MM.1S (cell line): ENCODE results near the gene RPL35.

Source experiments
- EZH2 ChIP-seq: fragments of 300-600 bp; sonication (generic); optimal IDR thresholded peaks from 2 replicates; pipeline ENCODE3; 2017; ENCODE audit warnings: low read depth, mild to moderate bottlenecking, antibody characterized with exemption, low read length, mixed read lengths
- EZH2phosphoT487 ChIP-seq: fragments of 300-600 bp; sonication (generic); IDR thresholded peaks from 2 replicates; pipeline ENCODE4 v1.6.1; 2018; ENCODE audit warnings: antibody characterized with exemption, low read length
- TF ChIP-seq, protein P1 (sequence below): fragments of 300-600 bp; sonication (generic); IDR thresholded peaks from 2 replicates; pipeline ENCODE4 v1.5.1; 2016; ENCODE audit warnings: antibody characterized with exemption, low read length, mixed read lengths

DNA sequence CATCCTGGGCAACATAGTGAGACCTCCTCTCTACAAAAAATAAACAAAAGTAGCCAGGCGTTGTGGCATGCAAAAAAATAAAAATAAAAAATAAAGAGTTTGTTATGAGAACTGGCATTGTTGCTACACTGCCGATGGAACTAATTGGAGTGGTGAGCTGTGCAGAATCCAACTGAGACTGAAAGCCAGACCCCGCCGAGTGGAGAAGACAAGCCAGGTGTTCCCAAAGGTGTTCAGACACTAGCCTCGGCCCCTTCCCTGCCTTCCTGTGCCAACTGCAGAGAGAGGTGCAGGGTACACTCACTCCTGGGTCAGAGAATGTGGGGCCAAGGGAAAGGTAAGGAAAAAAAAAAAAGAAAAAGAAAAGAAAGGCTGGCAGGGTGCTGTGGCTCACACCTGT, 46.2 kb downstream of the RPL35 start:
- TF ChIP-seq, protein P1, sequence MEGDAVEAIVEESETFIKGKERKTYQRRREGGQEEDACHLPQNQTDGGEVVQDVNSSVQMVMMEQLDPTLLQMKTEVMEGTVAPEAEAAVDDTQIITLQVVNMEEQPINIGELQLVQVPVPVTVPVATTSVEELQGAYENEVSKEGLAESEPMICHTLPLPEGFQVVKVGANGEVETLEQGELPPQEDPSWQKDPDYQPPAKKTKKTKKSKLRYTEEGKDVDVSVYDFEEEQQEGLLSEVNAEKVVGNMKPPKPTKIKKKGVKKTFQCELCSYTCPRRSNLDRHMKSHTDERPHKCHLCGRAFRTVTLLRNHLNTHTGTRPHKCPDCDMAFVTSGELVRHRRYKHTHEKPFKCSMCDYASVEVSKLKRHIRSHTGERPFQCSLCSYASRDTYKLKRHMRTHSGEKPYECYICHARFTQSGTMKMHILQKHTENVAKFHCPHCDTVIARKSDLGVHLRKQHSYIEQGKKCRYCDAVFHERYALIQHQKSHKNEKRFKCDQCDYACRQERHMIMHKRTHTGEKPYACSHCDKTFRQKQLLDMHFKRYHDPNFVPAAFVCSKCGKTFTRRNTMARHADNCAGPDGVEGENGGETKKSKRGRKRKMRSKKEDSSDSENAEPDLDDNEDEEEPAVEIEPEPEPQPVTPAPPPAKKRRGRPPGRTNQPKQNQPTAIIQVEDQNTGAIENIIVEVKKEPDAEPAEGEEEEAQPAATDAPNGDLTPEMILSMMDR, result no peak
- TF ChIP-seq EZH2 (no peak), EZH2phosphoT487 (no peak)
